MM.1S (cell line): Measurements from ENCODE around the gene FXYD4.
"Not testable (repeated sequence)": the region's sequence is repeated elsewhere in the genome, so short reads cannot be mapped to it uniquely, and the experiment has no call there.

Experiments
- CTCF ChIP-seq: fragments of 300-600 bp; sonication (generic); IDR thresholded peaks from 2 replicates; pipeline ENCODE4 v1.5.1; 2016; ENCODE audit warnings: antibody characterized with exemption, low read length, mixed read lengths
- EZH2 ChIP-seq: fragments of 300-600 bp; sonication (generic); optimal IDR thresholded peaks from 2 replicates; pipeline ENCODE3; 2017; ENCODE audit warnings: low read depth, mild to moderate bottlenecking, antibody characterized with exemption, low read length, mixed read lengths
- EZH2phosphoT487 ChIP-seq: fragments of 300-600 bp; sonication (generic); IDR thresholded peaks from 2 replicates; pipeline ENCODE4 v1.6.1; 2018; ENCODE audit warnings: antibody characterized with exemption, low read length

- not testable (repeated sequence) for TF ChIP-seq EZH2, CTCF, EZH2phosphoT487
Measured at GRCh38 chr10:43328810-43329209, 42.6 kb upstream of the FXYD4 start.
